GM18499 (cell line): ENCODE data around the gene CAST.

Source experiments
- ATAC-seq: cut with Tn5 transposase; IDR thresholded peaks from one replicate; pipeline ENCODE4 v1.9.1; 2021; ENCODE audit warnings: moderate number of reproducible peaks; ENCODE audit not compliant: insufficient read depth, unreplicated experiment

CAST gene

DNA sequence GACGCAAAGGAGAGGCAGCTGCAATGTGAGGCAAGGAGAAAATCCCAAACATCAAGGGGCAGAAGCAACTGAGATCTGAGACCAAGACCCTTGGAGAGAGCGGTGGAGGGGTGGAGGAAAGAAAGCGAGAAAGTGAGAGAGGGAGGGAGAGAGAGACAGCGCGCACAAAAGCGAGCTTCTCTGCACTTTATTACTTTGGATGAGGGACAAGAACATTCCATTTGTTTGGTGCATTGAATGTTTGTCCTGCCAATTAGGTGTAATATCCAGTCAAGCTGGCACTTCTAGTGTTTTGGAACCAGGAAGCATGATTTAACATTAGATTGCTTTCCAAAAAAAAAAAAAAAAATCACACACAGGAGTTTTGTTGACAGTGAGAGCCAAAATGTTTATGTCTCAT lies 1.4 kb downstream of the CAST start:
- ATAC-seq: no peak

DNA sequence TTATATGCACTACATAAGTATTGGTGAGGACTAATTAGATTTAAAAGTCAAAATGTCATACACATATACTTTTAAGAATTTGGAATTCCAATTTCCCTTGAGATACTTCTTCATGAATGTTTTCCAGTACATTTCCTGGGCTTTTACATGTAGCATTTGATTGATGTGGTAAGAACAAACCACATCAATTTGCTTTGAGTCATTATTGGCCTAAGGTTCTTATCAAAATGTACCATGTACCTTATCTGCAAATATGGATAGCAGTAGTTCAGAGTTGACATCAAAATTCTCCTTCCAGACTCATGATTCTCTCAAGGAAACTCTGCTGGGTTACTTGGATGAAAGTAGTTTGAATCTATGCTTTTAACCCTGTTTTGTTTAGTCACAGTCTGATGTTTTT lies 2.5 kb downstream of the CAST start:
- no peak for ATAC-seq

DNA sequence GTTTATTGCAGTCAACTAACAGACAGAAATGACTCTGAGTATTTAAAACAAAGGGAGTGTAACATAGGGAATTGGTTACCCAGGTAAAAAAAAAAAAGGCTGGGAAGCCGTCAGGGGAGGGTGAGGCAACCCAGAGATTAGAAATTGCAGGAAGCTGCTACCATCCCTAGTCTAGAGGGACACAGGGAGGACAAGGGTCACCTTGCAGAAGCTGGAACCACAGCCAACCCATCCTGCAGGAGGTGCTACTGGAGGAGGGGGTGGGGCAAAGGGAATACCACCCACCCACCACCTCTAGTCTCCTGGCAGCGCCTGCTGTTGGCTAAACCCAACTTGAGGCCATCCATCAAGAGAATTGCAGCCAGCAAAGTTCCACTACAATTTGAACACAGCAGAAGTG lies 6.5 kb downstream of the CAST start:
- ATAC-seq: no peak

DNA sequence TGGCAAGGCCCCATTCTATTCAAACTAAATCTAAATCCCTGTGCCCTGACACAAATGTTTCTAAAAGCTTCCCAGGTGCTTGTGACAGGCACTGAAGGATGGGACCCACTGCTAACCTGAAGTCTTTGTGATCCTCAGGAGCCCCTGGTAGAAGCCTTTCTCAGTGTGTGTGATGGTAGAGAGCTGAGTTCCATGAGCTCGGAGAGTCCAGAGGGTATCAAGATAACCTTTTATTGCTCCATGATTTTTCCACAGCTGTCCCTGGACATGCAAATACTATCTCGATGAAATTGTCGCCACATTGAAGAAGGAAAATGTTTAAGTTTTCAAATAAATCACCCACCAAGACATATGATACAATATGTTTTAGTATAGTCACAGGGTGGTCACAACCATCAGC lies 7.7 kb downstream of the CAST start:
- ATAC-seq: no peak

DNA sequence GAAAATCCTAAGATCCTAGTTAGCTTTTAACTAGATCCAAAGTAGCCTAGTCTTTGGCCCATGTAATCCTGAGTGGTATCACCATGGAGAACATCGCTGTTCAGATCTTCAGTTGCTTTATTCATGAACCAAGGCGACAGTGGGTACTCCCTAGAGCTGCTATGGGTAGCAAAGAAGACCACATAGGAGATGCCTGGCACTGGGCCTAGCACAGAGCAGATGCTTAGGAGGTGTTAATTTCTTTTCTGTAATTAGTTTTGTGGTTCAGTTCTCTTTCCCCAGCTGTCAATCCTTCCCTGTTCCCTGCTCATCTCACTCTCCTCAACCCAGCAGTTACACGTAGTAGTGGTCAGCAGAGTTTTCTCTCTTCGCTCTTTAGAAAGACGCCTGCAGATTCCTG lies 9.3 kb downstream of the CAST start:
- ATAC-seq: no peak

DNA sequence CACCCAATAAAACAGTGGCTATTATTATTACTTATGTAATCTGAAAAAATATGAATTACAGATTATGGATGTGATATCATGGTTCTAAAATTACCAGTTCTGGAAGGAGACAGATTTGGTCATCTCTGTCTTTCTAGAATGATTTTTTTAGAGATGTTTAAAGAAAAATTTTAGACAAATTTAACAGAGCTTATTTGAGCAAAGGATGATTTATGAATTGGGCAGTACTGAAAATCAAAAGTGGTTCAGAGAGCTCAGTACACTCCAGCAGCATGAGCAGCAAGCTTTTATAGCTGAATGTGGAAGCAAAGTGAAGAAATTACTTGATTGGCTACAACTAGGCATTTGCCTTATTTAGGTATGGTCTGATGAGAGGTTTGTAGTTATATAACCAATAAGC lies 11.0 kb downstream of the CAST start:
- no peak for ATAC-seq

DNA sequence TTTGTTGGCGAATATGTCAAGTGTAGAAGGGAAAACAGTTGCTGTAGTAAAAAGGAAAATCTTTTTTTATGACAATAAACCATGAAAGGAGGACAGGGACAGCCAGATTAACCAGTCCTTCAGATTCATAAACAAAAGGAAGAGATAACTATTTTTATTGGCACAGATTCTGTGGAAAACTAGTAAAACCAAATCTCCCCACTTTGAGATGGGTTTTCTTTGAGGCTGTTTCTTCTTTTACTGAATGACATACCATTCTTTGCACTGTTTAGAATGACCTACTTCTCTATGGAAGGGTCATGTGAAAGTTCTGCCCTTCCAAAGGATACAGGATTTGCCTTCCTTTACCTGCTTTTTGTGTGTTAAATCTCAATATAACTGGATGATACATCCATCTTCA lies 13.7 kb downstream of the CAST start:
- no peak for ATAC-seq

DNA sequence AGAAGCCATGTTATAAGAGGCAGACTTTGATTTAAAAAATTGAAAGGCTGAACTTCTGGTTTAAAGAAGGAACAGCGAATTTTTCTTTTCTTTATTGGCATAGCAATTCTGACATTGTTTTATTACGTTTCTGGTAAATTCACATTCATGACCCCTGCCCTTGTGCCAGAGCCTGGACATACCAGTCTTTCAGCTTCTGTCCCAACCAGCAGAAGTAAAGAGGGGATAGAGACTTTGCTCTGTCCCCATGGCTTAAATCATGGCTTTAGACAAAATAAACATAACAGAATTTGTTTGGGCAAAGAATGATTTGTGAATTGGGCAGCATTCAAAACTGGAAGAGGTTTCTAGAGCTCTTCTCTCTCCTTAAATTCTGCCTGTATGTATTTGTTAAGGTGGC lies 15.3 kb downstream of the CAST start:
- no peak for ATAC-seq

DNA sequence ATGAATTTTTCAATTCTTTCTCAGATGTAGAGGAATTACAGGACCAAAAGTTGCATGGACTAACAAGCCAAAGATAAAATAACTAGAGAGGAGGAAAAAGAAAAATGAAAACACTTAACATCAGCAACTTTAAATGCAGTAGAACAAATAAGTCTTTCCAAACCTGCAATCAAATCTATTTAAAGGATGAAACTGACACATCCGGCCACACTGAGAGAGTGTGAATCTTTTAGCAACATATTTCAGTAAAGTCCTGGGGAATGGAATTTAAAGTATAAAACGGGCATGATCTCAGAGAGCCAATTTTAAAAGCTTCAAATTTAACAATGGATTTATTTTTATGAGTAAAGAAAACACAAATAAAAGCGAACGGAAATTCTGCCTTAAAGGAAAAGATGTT lies 17.1 kb downstream of the CAST start:
- no peak for ATAC-seq

DNA sequence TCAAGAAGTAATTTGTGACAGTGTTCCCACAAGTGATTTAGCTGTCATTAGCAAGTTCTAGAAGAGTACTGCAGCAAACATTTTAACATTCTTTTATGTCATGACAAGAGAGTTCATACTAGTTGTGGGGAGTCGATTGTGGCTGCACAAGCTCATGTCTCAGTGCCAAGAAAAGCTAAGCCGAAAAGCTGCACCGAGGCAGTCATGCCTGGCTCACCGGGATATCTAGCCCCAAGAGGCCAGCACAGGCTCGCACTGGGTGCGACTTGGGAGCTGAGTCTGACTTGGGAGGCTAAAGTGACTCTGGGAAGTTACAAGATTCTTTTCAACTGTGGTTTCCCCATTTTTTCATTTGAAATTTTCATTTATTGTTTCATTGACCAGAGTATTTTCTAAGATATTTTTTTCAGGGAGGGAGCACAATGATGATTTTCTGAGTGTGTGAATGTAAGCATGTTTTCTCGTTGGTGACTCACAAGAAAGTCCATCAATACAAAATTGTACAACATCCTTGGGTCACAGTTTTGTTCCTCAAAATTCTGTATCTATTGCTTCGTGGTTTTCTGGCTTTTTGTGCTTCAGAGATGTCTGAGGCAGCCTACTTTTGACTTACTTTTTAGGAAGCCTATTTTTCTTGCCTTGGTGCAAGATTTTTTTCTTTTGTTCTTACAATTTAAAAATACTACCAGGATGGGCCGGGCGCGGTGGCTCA lies 18.7 kb downstream of the CAST start:
- no peak for ATAC-seq

DNA sequence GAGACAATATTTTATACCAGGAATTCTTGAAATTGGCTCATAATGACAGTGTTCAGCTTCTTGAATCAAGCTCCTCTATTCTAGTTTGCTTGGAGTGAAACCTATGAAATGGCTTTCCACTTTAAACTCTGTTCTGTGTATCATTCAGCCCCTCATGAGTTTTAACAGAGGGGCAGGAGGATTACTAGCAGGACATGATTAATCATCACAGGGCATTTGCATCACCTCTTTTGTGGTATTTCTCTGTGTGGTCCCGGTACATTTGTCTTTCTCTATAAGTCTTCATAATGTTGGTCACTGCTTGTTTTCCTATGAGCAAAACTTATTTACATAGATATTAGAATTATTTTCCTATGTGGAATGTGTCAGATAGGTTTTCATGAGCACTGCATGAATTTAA lies 21.2 kb downstream of the CAST start:
- no peak for ATAC-seq

DNA sequence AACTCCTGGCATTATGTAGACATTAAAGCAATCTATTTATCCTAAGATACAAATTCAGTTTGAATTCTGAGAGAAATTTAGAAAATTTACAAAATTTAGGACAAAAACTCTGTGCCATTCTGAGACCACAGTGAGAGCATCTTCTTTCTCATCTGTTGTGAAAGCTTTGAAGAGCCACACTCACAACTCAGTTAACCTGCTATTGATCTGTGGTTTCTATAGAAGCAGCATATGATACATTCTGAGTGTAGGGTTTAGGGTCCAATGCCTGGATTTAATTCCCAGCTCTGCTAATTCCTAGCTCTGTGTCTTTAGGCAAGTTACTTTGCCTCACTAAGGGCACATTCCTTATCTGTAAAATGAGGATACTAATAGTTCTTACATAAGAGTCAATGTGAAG lies 21.6 kb downstream of the CAST start:
- ATAC-seq: no peak

DNA sequence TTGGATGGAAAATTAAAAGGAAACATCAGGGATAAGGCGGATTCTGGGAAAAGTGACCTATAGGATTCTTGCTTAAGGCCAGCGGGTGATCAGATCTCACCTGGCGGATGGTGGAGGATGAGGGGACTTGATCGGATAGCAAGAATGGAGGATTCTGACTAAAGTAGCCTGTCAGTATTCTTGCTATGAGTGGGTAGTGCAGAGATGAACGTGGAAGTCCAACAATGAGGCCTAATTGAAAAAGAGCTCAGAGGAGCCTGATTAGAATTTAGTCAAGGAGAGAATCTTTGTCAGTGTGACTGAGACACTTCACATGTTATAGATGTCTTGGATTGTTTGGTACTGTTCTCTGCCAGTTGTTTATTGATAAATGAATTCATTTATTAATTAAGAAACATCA lies 24.9 kb downstream of the CAST start:
- ATAC-seq: no peak

DNA sequence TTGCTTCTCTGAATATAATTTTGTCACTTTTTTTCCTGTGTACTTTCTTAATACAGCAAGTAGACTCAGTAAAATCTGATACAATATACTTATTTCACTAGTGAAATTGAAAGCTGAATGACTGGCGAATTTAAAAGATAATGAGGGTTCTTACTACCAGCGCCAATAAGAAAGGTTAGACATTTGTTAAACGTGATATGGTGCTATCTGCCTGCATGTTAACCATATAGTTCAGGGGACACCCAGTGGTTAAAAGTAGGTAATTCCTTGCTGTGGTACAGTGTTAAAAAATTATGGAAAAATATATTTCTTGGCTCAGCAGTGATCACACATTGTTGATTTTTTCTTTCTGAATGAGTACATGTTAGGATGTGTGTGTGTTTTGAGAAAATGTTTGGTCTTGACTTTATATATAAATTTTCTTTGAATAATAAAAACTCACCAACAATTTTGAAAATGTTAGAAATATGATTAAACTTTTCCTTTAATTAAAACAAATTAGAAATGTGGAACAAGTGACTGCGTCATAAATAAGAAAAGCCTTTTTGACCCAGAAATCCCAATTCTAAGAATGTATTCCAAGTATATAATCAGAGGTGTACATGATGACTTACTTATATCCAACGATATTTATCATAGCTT lies 25.8 kb downstream of the CAST start:
- peak; percentile 52 for ATAC-seq

DNA sequence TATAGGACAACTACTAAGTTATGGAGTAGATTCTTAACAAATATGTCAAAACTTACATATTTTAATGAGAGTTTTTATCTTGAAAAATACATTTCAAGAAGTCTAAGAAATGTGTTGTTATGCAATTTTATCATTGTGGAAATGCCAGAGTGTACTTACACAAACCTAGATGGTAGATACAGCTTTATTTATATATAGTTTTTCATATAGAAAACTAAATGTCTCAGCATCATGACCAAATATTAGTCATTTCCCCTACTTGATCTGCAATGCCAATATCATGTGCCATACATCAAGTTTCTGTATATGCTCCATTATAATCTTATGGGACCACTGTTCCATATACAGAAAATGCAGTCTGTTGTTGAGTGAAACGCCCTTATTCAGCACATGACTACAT lies 28.7 kb downstream of the CAST start:
- no peak for ATAC-seq

DNA sequence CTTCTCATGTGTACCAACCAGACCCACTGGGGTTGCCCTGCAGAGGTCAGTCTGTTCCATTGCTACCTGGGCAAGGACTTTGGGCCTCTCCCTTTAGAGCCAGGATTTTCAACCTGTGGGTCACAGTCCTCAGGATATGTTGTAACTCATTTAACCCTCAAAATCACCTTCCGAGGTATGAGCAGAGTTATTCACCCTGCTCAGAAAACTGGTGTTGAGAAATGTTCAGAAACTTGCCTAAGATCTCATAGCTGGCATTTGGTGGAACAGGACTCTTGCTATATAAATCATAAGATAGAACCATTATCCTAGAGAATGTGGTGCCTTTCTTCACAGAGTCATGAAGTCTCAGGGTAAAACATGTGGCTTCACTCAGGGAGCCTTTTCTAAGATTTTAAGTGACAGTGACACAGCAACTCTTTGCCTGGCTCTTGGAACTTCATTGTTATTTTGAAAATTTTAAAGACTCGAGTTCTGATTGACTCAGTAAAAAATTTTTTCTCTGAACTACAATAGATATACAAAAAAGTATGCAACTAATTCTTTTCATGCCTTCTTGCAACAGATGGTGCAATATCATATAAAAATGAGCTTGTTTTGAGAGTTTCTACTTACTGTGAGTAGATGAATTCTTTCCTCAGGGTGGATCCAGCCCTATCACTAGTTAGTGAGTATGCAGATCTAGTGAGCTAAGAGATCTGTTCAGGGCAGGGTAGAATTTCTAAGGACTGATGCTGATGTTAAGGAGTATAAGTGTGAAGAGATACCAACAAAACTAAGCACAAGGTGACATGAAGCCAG lies 29.5 kb downstream of the CAST start:
- ATAC-seq: no peak

DNA sequence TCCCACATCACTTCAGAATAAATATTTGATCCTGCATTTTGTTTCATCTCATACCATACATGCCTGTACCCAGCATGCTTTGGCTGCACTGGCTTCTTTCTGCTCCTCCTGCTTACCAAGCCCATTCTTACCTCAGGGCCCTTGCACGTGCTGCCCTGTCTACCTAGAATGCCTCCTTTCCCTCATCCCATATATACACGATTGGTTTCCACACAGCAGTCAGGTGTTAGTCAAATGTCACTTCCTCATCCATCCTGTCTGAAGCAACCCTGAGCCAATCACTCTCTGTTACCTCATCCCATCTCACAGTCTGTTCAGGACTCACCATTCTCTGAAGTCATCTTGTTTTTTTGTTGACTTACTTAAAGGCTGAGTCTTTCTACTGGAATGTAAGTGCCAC lies 30.3 kb downstream of the CAST start:
- ATAC-seq: no peak

DNA sequence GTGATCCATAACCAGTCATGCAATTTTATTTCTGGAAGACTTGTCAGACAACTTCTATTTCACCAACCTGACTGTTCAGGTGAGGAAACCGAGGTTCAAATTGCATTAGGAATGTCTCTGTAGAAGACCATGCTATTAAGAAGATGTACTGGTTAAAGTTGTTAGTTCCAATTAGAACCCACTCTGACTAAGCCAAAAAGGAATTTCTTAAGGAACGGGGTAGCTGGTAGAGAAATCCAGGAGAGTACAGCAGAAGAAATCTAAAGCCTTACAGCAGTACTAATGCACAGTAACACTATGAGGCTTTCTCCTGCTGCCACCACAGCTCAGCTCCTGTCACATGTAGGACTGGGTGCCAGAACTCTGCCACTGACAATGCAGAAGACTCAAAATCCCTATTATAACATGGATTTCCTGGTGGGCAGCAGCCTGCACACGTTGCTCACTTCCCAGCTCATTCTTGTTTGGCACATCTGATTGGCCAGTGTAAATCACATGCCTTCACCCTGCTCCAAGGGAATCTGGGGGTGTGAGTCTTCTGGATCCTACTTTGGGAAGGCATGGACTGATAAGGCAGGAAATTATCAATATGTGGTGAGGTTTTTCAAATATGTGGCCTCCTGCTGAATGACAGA lies 37.1 kb downstream of the CAST start:
- ATAC-seq: no peak

DNA sequence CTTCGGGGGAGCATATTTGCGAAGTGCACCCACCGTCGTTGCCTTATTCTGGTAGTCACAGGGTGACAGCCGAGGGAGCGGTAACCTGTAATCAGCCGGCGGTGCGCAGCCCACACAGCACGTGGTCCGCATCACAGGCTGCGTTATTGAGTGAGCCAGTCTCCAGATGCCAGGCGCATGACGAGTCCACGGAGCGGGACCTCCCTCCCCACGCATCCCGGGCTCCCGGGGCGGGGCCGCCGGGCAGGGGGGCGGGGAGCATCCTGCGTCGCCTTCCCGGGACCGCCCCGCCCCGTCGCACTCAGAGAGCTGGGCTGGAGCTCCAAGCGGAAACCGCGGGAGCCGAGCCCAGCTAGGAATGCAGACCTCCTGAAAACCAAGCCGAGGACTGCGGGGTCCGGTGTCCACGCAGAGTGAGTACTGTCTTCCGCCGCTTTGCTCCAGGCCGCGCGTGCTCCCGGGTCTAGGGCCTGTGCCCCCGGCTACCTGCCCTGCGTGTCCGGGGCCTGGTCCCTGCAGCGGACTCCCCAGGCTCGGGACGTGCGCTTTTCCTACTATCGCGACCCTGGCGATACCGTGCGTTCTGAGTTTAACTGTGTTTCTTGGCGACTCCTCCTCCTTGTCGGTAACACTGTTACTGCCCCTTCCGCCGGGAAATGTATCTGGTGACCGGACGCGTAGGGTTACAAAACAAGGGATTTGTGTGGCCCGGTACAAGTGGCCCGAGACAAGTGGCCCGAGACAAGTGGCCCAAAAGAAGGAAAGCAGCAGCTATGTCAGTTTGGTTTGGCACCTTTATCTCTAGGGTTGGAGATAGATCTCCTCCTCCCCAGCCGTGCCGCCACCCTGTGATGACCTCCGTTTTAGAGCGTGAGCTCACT lies 40.6 kb downstream of the CAST start:
- peak; percentile 40 for ATAC-seq

DNA sequence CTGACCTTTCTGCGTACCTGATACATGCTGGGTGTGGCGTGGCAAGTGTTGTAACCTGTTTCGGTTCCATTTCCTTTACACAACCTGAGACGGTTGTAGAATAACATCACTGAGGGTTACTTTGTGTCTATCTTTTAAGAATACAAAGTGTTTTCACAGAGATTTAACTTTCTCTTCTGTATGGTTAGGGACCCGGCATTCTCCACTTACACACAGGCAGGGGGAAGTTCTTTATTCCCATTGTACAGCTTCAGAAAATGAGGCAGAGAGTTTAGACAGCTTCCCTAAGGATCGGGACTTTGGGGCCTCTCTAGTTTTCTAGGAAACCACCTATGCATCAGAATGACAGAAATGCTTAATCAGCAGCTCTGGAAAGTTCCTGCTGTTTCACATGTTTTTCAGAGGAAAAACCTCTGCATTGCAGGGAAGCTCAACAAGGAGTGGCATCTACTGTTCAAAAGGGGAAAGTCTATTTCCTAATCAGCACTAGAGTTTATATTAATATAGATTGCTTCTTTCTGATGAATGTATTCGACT lies 41.3 kb downstream of the CAST start:
- ATAC-seq: peak; percentile 57
